22Rv1 (cell line): ENCODE measurements around the gene SCN2A.

Source experiments
- H3K27ac ChIP-seq: fragments of 450-650 bp; 2 replicates; pipeline ENCODE4 v1.5.1; 2017
- ZFX ChIP-seq: fragments of 450-650 bp; IDR thresholded peaks from 2 replicates; pipeline ENCODE4 v1.6.1; 2017; ENCODE audit warnings: antibody characterized with exemption, borderline replicate concordance
- TF ChIP-seq, protein P1 (sequence below): fragments of 450-650 bp; IDR thresholded peaks from 2 replicates; pipeline ENCODE4 v1.5.1; 2017; ENCODE audit warnings: mild to moderate bottlenecking

Gene SCN2A

DNA sequence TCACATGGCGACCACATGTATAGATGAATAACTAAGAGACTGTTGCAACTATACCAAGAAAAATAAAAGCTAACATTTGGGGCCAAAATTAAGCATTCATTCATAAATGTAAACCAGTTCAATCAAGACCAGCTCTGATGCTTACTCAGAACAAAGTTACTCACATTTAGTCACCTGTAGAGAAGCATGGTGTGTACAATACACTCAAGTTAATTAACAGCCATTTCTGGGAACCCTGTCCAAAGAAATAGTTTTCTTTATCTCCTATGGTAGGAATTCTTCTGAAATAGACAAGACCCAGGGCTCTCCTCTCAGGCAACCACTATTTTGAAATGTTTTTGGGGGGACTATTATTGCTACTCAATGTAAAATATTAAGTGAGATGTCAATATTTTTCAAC is 37.0 kb upstream of the SCN2A start:
- H3K27ac ChIP-seq, result no peak overlapping the region
- no peak for TF ChIP-seq ZFX
- TF ChIP-seq, protein P1, sequence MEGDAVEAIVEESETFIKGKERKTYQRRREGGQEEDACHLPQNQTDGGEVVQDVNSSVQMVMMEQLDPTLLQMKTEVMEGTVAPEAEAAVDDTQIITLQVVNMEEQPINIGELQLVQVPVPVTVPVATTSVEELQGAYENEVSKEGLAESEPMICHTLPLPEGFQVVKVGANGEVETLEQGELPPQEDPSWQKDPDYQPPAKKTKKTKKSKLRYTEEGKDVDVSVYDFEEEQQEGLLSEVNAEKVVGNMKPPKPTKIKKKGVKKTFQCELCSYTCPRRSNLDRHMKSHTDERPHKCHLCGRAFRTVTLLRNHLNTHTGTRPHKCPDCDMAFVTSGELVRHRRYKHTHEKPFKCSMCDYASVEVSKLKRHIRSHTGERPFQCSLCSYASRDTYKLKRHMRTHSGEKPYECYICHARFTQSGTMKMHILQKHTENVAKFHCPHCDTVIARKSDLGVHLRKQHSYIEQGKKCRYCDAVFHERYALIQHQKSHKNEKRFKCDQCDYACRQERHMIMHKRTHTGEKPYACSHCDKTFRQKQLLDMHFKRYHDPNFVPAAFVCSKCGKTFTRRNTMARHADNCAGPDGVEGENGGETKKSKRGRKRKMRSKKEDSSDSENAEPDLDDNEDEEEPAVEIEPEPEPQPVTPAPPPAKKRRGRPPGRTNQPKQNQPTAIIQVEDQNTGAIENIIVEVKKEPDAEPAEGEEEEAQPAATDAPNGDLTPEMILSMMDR, result no peak

DNA sequence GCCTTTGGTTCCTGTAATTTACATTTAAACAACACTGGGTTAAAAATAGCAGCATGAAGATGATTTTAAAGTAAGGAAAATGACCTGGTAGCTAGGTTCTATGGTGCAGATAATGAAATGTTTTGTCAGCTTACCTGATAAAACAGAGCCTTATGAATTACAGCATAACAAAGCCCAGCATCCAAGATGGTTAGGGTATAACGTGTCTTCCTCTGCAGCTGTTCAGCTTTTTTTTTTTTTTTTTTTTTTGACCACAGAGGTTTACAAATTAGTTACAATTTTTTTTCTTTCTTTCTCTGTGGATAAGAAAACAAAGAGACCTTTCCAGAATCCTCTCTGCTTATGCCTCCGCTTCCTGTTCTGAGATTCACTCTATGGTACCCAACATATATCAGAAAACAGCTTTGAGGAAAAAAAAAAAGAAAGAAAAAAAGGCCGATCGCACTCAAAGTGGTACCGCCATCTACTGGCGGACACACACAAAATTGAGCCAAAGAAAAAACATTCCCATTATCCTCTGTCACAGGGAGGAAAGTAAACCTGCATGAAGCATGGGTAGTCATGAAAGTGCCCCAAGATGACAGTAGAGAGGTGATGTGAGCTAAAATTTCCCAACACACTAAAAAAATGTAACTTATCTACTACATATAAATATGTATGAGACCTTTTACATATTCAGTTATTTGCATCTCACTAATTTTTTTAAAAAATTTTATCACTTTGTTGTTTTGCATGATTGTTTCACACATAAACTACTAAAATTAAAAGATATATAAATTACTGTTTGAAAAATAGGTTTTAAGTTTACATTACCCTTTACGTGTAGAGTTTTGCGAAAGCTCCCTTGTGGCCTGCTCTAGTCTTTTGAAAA is 35.3 kb upstream of the SCN2A start, which contains the start of gene SCN3A:
TSS of gene SCN3A (minus strand) at position 362 of the 871 bp plus-strand sequence. CDS start 27,656 bp downstream, outside the sequence.
- TF ChIP-seq ZFX, result no peak
- TF ChIP-seq, protein P1, result peak; percentile 73
- H3K27ac ChIP-seq, result no peak within 1 kb of the TSS

DNA sequence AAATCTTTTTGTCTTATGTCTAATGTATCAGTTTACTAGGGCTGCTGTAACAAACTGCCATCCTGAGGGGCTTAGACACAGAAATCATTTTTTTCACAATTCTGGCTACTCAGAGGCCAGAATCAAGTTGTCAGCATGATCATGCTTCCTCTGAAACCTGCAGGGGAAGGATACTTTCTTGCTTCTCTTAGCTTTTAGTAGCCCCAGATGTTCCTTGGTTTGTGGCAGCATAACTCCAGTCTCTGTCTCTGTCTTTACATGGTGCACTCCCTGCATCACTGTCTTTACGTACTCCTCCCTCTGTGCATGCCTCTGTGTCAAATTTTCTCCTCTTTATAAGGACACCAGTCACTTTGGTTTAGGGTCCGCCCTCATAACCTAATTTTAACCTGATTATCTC is 33.3 kb upstream of the SCN2A start:
- no peak overlapping the region for H3K27ac ChIP-seq
- TF ChIP-seq, protein P1, result no peak
- no peak for TF ChIP-seq ZFX

DNA sequence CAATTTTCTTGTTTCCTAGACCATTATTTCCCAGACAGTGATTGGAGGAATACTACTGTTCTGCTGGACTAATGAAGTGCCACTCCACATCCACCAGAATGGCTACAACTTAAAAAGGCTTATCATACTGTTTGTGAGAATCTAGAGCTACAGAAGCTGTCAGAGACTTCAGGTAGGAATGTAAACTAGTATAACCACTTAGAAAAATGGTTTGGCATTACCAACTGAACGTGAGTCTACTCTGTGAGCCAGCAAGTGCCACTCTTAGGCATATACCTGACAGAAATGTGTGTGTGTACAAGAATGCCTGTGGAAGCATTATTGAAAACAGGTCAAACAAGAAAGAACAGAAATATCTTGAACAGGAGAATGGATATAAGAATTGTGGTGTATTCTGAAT is 31.1 kb upstream of the SCN2A start:
- no peak overlapping the region for H3K27ac ChIP-seq
- no peak for TF ChIP-seq ZFX
- TF ChIP-seq, protein P1, result no peak

DNA sequence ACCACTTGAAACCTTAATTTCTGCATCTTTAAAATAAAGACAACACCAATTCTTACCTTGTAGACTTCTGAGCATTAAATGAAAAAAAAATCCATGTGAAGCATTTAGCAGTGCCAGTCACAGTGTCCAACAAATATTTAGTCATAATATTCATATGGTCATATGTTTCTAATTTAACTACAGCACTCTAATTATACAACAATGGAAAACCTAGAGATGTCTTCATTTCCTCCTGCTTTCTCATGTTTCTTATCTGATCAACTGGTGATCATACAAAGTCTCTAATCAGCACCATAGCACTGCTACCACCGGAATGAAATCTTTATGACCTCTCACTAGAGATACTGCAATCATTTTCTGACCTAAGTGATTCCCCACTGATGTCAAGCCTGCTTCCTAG is 25.1 kb upstream of the SCN2A start:
- TF ChIP-seq ZFX, result no peak
- H3K27ac ChIP-seq, result no peak overlapping the region

DNA sequence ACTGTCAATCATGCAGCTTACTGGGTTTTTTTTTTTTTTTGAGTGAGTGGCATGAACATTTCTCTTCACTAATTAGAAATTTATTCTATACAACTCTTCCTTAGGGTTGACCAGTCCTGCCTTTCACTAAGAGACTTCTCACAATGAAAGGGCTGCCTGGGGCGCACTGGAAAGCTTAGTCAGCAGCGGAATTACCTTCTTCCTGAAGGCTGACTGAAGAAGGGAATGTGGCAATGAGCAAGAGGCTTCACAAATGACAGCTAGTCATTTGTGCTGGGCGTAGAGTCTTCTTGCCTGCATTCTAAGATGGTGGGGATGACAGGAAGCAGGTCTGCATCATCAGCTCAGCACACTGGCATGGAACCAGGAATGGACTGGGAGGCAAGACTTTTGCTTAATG is 19.7 kb upstream of the SCN2A start:
- no peak overlapping the region for H3K27ac ChIP-seq
- no peak for TF ChIP-seq ZFX
- TF ChIP-seq, protein P1, result no peak

DNA sequence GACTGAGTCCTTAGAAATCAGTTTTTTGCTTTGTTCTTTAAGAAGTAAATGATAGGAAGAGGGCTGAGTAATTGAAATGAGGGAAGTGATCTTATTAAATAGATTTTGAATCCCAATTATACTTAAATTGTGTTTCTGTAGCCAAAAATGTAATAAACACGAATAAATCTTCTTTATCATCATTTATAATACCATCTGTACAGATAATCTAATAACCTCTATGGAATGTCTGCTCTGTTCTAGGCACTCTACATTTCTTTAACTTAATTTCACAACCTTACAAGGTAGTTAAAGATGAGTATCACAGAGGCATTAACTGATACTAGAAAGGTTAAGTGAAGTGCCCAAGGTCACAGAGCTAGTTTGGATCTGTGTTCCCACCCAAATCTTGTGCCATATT is 14.3 kb upstream of the SCN2A start:
- TF ChIP-seq, protein P1, result no peak
- no peak for TF ChIP-seq ZFX
- H3K27ac ChIP-seq, result no peak overlapping the region
